Right lobe of liver (tissue), 6 donors: ENCODE measurements around the gene ACOX2. TPM values are rescaled to one million over a fixed set of nuclear protein-coding genes. Genes with fewer than 3 reads are reported as not detected.

ENCODE experiments used
- ATAC-seq, 4 donors: fragments of 200-7000 bp; cut with Tn5 transposase; one replicate each; pipeline ENCODE4 v1.9.1; 2020; ENCODE audit warnings: mild to moderate bottlenecking in 4 of 4, moderate library complexity in 4 of 4
- DNase-seq, 3 donors: peaks; one replicate each; pipeline ENCODE4 v3.0.0-alpha.2; 2020
- H3K27ac ChIP-seq, 3 donors: fragments of 200-600 bp; one replicate each; pipeline ENCODE4 v1.8.0; 2022
- H3K27me3 ChIP-seq, 2 donors: fragments of 200-600 bp; one replicate each; pipeline ENCODE4 v1.8.0; 2022
- H3K36me3 ChIP-seq, 4 donors: fragments of 200-600 bp; sonication (generic) in 1 of 4; one replicate each; pipeline versions ENCODE4 v1.5.1 to v1.8.0; 2017 to 2022; ENCODE audit warnings: control low read depth in 1 of 4
- H3K4me1 ChIP-seq, 4 donors: fragments of 200-600 bp; sonication (generic) in 1 of 4; one replicate each; pipeline versions ENCODE4 v1.5.1 to v1.8.0; 2017 to 2022; ENCODE audit warnings: control low read depth in 1 of 4
- H3K4me3 ChIP-seq, 3 donors: fragments of 200-600 bp; one replicate each; pipeline ENCODE4 v1.8.0; 2022
- H3K9me3 ChIP-seq, 4 donors: fragments of 200-600 bp; sonication (generic) in 1 of 4; one replicate each; pipeline versions ENCODE4 v1.5.1 to v1.8.0; 2017 to 2022; ENCODE audit warnings: control low read depth in 1 of 4
- CTCF ChIP-seq, 4 donors: fragments of 200-600 bp in 3 of 4; fragments of 450-650 bp in 1 of 4; IDR thresholded peaks; one replicate each; pipeline versions ENCODE4 v1.5.1 to v1.8.0; 2016 to 2022; ENCODE audit warnings: antibody characterized with exemption in 4 of 4, mild to moderate bottlenecking in 2 of 4
- POLR2A ChIP-seq: fragments of 450-650 bp; IDR thresholded peaks from one replicate; pipeline ENCODE4 v1.6.1; 2017; ENCODE audit warnings: antibody characterized with exemption, mild to moderate bottlenecking
- WGBS: methylation state at CpG from one replicate; pipeline ENCODE4 v1.1.6; 2018; ENCODE audit warnings: low coverage, low lambda C conversion rate; ENCODE audit not compliant: insufficient coverage; ENCODE audit errors: missing lambda C conversion rate; 5-methylcytosine and 5-hydroxymethylcytosine counted together
- intact Hi-C, 2 donors: fragments of 100-400 bp; cut with DNase I; formaldehyde crosslinking; loops; one replicate each; pipeline versions ENCODE4 v1.11.2 to v1.14.1; 2022
- total RNA-seq, 6 experiments: library from RNA; depleted of rRNA in 2 of 6; stranded (reverse); fragments of >200 nt in 2 of 6; fragmentation: NEBNext Ultra II Directional in 3 of 6; extraction: Animal tissue kit (Norgen Biotek cat#: 25700) in 3 of 6; gene quantifications; one replicate each; pipeline versions ENCODE4 v1.1.0 to v1.2.4, GENCODE V29; 2016 to 2023
- donor health status: DM: no; HTN: yes; CAD: no.
- donor health status: DM: no; HTN: no; CAD: no.
- donor health status: DM: no; HTN: no; CAD: no.
- donor health status: DM: no; HTN: yes; CAD: no.
- donor health status: DM: no; HTN: yes; CAD: no.

ACOX2 gene
- total RNA-seq, 6 experiments from 2014 or later: 67.8 to 269 (median 149) TPM

- WGBS: 89% methylated on average over 5 of the region's 9 CpGs
- Histone ChIP-seq H3K4me1 (peaks cover 0 to 83% (median 40%) of the 10 kb centered on the region in 4 donors), H3K9me3 (no peaks in the 10 kb centered on the region), H3K36me3 (peaks cover 0 to 51% (median 23%) of the 10 kb centered on the region in 4 donors), H3K27me3 (no peaks in the 10 kb centered on the region), H3K4me3 (peak overlapping the region in 2 of 3 donors; percentile 71 to 72), H3K27ac (peak overlapping the region in 2 of 3 donors; percentile 83 to 90)
- DNase-seq (peak in 2 of 3 donors; percentile 62 to 71), ATAC-seq (no peak)
- intact Hi-C loops: loop anchor here (5.0 to 10.0 kb wide), 2 partner anchors 43 to 220 kb away; partner anchors contain the start of gene KCTD6 (in 1 of the 2)
- TF ChIP-seq POLR2A (no peak), CTCF (IDR thresholded peaks at IDR 0.05) (no peak)
Observed at GRCh38 chr3:58534592-58535494, 2.1 kb downstream of the ACOX2 start.

GRCh38 chr3:58532794-58533220, 4.2 kb downstream of the ACOX2 start:
- intact Hi-C loops: loop anchor here (5.0 to 10.0 kb wide), 2 partner anchors 41 to 218 kb away; partner anchors contain the start of gene KCTD6 (in 1 of the 2)
- peak overlapping the region in 2 of 3 donors; percentile 46 to 90 for H3K27ac ChIP-seq
- 0% methylated on average over 4 of the region's 11 CpGs for WGBS
- peak; percentile 83 to 89 (median 85) for DNase-seq
- peaks cover 0 to 87% (median 46%) of the 10 kb centered on the region in 4 donors for H3K4me1 ChIP-seq
- peaks cover 0 to 66% (median 29%) of the 10 kb centered on the region in 4 donors for H3K36me3 ChIP-seq
- H3K9me3 ChIP-seq: no peaks in the 10 kb centered on the region
- TF ChIP-seq POLR2A (no peak), CTCF (IDR thresholded peaks at IDR 0.05) (peak; percentile 94 to 97 (median 96))
- no peaks in the 10 kb centered on the region for H3K27me3 ChIP-seq
- H3K4me3 ChIP-seq: no peak overlapping the region
- peak; percentile 60 to 72 (median 66) for ATAC-seq

- peak in 1 of 4 donors; percentile 13 for ATAC-seq
- TF ChIP-seq POLR2A (no peak), CTCF (IDR thresholded peaks at IDR 0.05) (peak in 1 of 4 donors; percentile 7)
- intact Hi-C loops: loop anchor here (5.0 to 10.0 kb wide), 2 partner anchors 40 to 217 kb away; partner anchors contain the start of gene KCTD6 (in 1 of the 2)
- no peak for DNase-seq
- no peaks in the 10 kb centered on the region for H3K27me3 ChIP-seq
- H3K27ac ChIP-seq: peak overlapping the region in 2 of 3 donors; percentile 46 to 90
- no peaks in the 10 kb centered on the region for H3K9me3 ChIP-seq
- H3K4me3 ChIP-seq: no peak overlapping the region
- peaks cover 0 to 90% (median 47%) of the 10 kb centered on the region in 4 donors for H3K4me1 ChIP-seq
- peaks cover 0 to 75% (median 33%) of the 10 kb centered on the region in 4 donors for H3K36me3 ChIP-seq
- 41% methylated on average over 2 of the region's 2 CpGs for WGBS
Observed at GRCh38 chr3:58531956-58532355, 5.0 kb downstream of the ACOX2 start.

DNA sequence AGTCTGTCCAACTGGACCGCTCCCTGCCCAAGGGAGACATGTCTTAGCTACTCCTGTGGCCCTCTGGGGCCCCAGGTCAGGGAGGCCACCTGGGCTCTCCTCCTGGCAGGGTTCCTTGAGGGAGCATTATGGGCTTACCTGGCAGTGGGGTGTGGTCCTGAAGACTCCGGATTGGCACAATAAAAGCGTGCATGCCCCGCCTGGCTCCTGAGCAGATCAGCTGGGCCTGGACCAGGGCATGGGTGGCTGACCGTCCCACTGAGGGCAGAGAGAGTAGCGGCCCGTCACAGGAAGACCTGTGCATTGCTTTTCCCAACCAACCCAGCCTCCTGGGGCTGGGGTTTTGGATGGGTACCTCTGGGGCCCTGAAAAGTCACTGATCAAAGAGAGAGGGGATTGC, 5.4 kb downstream of the ACOX2 start:
- Histone ChIP-seq H3K27me3 (no peaks in the 10 kb centered on the region), H3K9me3 (no peaks in the 10 kb centered on the region), H3K36me3 (peaks cover 0 to 77% (median 34%) of the 10 kb centered on the region in 4 donors), H3K4me3 (no peak overlapping the region), H3K4me1 (peaks cover 0 to 93% (median 49%) of the 10 kb centered on the region in 4 donors), H3K27ac (peak overlapping the region in 2 of 3 donors; percentile 46 to 90)
- intact Hi-C loops: loop anchor here (5.0 to 10.0 kb wide), 2 partner anchors 39 to 217 kb away; partner anchors contain the start of gene KCTD6 (in 1 of the 2)
- no peak for TF ChIP-seq CTCF (IDR thresholded peaks at IDR 0.05)
- no peak for TF ChIP-seq POLR2A
- DNase-seq (no peak), ATAC-seq (no peak)
- no CpG with 5 or more reads among the region's 7 CpGs for WGBS
